GM23338 (cell line): ENCODE results near the gene TSC22D2. TPM values are rescaled to one million over a fixed set of nuclear protein-coding genes. Genes with fewer than 3 reads are reported as not detected.

ENCODE experiments used
- ATAC-seq: fragments of 200-7000 bp; cut with Tn5 transposase; 3 replicates; pipeline ENCODE4 v1.9.1; 2020
- DNase-seq: peaks from one replicate; pipeline ENCODE4 v3.0.0-alpha.2; 2015; ENCODE audit warnings: low spot score
- H2AFZ ChIP-seq: fragments of 200-600 bp; sonication (generic); 2 replicates; pipeline ENCODE4 v1.8.0; 2016; ENCODE audit warnings: antibody characterized with exemption, mild to moderate bottlenecking, moderate library complexity
- H3F3A ChIP-seq: fragments of 200-600 bp; sonication (generic); replicated peaks from 2 replicates; pipeline ENCODE4 v1.8.0; 2017; ENCODE audit warnings: antibody characterized with exemption, mixed run types, low read depth
- H3K27ac ChIP-seq: fragments of 200-600 bp; sonication (generic); 2 replicates; pipeline ENCODE4 v1.6.1; 2016; ENCODE audit warnings: low read depth
- H3K27me3 ChIP-seq: fragments of 200-600 bp; sonication (generic); 2 replicates; pipeline ENCODE4 v1.8.0; 2016; ENCODE audit warnings: mild to moderate bottlenecking, mixed run types, moderate library complexity; ENCODE audit not compliant: insufficient read depth
- H3K36me3 ChIP-seq: fragments of 200-600 bp; sonication (generic); 2 replicates; pipeline ENCODE4 v1.8.0; 2016; ENCODE audit warnings: mild to moderate bottlenecking; ENCODE audit not compliant: insufficient read depth
- H3K4me1 ChIP-seq: fragments of 200-600 bp; sonication (generic); 2 replicates; pipeline ENCODE4 v1.8.0; 2016; ENCODE audit warnings: mild to moderate bottlenecking, moderate library complexity; ENCODE audit not compliant: insufficient read depth
- H3K4me2 ChIP-seq: fragments of 200-600 bp; sonication (generic); 2 replicates; pipeline ENCODE4 v1.7.1; 2017; ENCODE audit warnings: mixed run types
- H3K4me3 ChIP-seq: fragments of 200-600 bp; sonication (generic); 2 replicates; pipeline ENCODE4 v1.6.1; 2016; ENCODE audit warnings: mixed run types
- H3K79me2 ChIP-seq: fragments of 200-600 bp; sonication (generic); replicated peaks from 2 replicates; pipeline ENCODE4 v1.8.0; 2017; ENCODE audit warnings: mild to moderate bottlenecking; ENCODE audit not compliant: insufficient read depth
- H3K9me2 ChIP-seq: fragments of 200-600 bp; sonication (generic); 2 replicates; pipeline ENCODE4 v1.8.0; 2017; ENCODE audit not compliant: insufficient read depth
- H4K20me1 ChIP-seq: fragments of 200-600 bp; sonication (generic); replicated peaks from 2 replicates; pipeline ENCODE4 v1.8.0; 2017; ENCODE audit warnings: mild to moderate bottlenecking; ENCODE audit not compliant: insufficient read depth
- H3K27ac Mint-ChIP-seq: 2 replicates; pipeline ENCODE4 v1.8.0; 2020; ENCODE audit warnings: inconsistent platforms, mild to moderate bottlenecking, moderate library complexity, mixed read lengths
- H3K27me3 Mint-ChIP-seq: 3 replicates; pipeline ENCODE4 v1.8.0; 2022; ENCODE audit warnings: low read depth, mild to moderate bottlenecking, moderate library complexity, mixed read lengths, inconsistent platforms; ENCODE audit not compliant: insufficient read depth, poor library complexity
- H3K36me3 Mint-ChIP-seq: 3 replicates; pipeline ENCODE4 v1.8.0; 2021; ENCODE audit warnings: low read depth, mild to moderate bottlenecking, inconsistent platforms, moderate library complexity, mixed read lengths
- H3K4me1 Mint-ChIP-seq: 3 replicates; pipeline ENCODE4 v1.8.0; 2020; ENCODE audit warnings: mild to moderate bottlenecking, inconsistent platforms, mixed read lengths
- H3K4me3 Mint-ChIP-seq: 3 replicates; pipeline ENCODE4 v1.8.0; 2021; ENCODE audit warnings: moderate library complexity, mild to moderate bottlenecking, inconsistent platforms, mixed read lengths
- H3K9me3 Mint-ChIP-seq: 3 replicates; pipeline ENCODE4 v1.8.0; 2020; ENCODE audit warnings: moderate library complexity, mild to moderate bottlenecking, inconsistent platforms, mixed read lengths
- EZH2phosphoT487 ChIP-seq: fragments of 200-600 bp; sonication (generic); IDR thresholded peaks from one replicate; pipeline ENCODE4 v1.8.1; 2018; ENCODE audit warnings: antibody characterized with exemption; ENCODE audit not compliant: unreplicated experiment
- JUNB ChIP-seq: IDR thresholded peaks from one replicate; pipeline ENCODE4 v1.6.1; 2016; ENCODE audit warnings: antibody characterized with exemption; ENCODE audit not compliant: unreplicated experiment
- NANOG ChIP-seq: IDR thresholded peaks from 2 replicates; pipeline ENCODE4 v1.6.1; 2016; ENCODE audit warnings: antibody characterized with exemption, borderline replicate concordance
- POLR2AphosphoS5 ChIP-seq: IDR thresholded peaks from 2 replicates; pipeline ENCODE4 v1.6.1; 2016; ENCODE audit warnings: antibody characterized with exemption, low read depth
- REST ChIP-seq: IDR thresholded peaks from one replicate; pipeline ENCODE4 v1.6.1; 2018; ENCODE audit warnings: antibody characterized with exemption; ENCODE audit not compliant: unreplicated experiment
- STAT1 ChIP-seq: IDR thresholded peaks from one replicate; pipeline ENCODE4 v1.6.1; 2016; ENCODE audit warnings: antibody characterized with exemption; ENCODE audit not compliant: unreplicated experiment
- ZNF114 ChIP-seq: fragments of 250-450 bp; sonication (Bioruptor Pico); IDR thresholded peaks from 2 replicates; pipeline ENCODE4 v1.5.0; 2020; ENCODE audit warnings: mild to moderate bottlenecking, moderate library complexity
- ZNF331 ChIP-seq: fragments of 250-450 bp; sonication (Bioruptor Pico); IDR thresholded peaks from 2 replicates; pipeline ENCODE4 v1.5.0; 2020; ENCODE audit warnings: low read depth, mild to moderate bottlenecking, moderate library complexity
- polyA plus RNA-seq: library from polyadenylated mRNA; unstranded; fragments of >200 nt; fragmentation: Nextera tagmentation; extraction: Ambion mirVana; gene quantifications from 2 replicates; pipeline ENCODE4 v1.2.1, GENCODE V29; 2016
- total RNA-seq: library from RNA; depleted of rRNA; stranded (reverse); fragments of >200 nt; shearing (Covaris generic); gene quantifications from 2 replicates; pipeline ENCODE4 v1.2.3, GENCODE V29; 2014
- TF ChIP-seq, protein P1 (sequence below): IDR thresholded peaks from 2 replicates; pipeline ENCODE4 v1.6.1; 2016; ENCODE audit warnings: antibody characterized with exemption
- TF ChIP-seq, protein P2 (sequence below), 2 experiments: fragments of 200-600 bp in 1 of 2; sonication (generic) in 1 of 2; conservative IDR thresholded peaks; 2 replicates each; pipeline versions ENCODE4 v1.5.1 to v1.6.1; 2016 to 2017; ENCODE audit warnings: antibody characterized with exemption in 2 of 2, low read depth in 2 of 2, mild to moderate bottlenecking in 2 of 2, moderate library complexity in 1 of 2

The TSC22D2 gene
- total and polyA plus RNA-seq, 2 experiments from 2014 or later, result 18.6 to 34.2 TPM

DNA sequence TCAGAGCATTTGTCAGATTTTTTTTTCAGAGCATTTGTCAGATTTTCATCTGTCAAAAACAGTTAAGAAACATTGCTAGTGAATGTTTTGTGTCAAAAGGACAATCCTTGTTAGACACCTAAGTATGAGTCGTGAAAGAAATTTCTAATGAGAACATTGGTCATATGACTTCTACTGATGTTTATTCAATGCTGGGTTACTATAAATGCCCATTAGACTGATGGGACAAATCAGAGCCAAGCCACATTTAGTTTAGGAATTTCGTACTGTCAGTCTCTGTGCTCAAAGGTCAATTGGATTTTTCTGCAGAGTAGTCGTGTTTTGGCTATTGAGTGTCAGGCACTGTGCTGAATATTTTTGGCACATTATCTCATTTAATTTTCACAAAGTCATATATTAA is 31.6 kb downstream of the TSC22D2 start (continued):
- TF ChIP-seq, protein P1, sequence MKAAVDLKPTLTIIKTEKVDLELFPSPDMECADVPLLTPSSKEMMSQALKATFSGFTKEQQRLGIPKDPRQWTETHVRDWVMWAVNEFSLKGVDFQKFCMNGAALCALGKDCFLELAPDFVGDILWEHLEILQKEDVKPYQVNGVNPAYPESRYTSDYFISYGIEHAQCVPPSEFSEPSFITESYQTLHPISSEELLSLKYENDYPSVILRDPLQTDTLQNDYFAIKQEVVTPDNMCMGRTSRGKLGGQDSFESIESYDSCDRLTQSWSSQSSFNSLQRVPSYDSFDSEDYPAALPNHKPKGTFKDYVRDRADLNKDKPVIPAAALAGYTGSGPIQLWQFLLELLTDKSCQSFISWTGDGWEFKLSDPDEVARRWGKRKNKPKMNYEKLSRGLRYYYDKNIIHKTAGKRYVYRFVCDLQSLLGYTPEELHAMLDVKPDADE, result no peak
- TF ChIP-seq REST (no peak), JUNB (no peak)

DNA sequence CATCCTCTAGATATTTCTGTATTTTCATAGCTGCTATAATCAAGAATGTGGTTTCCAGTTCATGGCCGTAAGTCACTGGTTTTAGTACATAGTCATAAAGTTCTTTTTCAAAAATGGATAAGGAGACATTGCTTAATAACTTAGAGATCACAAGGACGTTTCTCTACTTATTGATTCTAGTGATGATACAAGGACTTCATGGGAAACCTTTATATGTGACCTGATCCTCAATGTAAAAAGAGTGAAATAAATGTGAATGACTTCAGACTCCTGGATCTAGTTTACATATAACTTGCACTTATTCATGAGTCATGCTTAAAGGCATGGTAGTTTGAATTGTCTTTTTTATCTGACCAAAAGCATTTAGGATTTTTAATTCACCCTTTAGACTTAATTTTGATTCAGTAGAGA is 35.2 kb downstream of the TSC22D2 start:
- Mint-ChIP-seq H3K9me3 (no peaks in the 10 kb centered on the region), H3K4me3 (no peak overlapping the region), H3K27ac (0 out of 2 replicates have a peak overlapping the region, but pooled peaks have one; percentile 68), H3K36me3 (peaks cover 7% of the 10 kb centered on the region; the same call in 2 of the 3 replicates), H3K27me3 (no peaks in the 10 kb centered on the region), H3K4me1 (peaks cover 11% of the 10 kb centered on the region)
- H3K4me2 ChIP-seq, result no peak overlapping the region
- no peaks in the 10 kb centered on the region for H3K27me3 ChIP-seq
- H2AFZ ChIP-seq, result no peak overlapping the region
- H3K9me2 ChIP-seq, result no peaks in the 10 kb centered on the region
- H4K20me1 ChIP-seq, result no peaks in the 10 kb centered on the region; the same call in 1 of the 2 replicates
- H3K36me3 ChIP-seq, result no peaks in the 10 kb centered on the region
- H3K79me2 ChIP-seq, result peaks cover 31% of the 10 kb centered on the region
- H3K4me3 ChIP-seq, result no peak overlapping the region
- H3K27ac ChIP-seq, result no peak overlapping the region
- H3K4me1 ChIP-seq, result peaks cover 11% of the 10 kb centered on the region; the same call in 1 of the 2 replicates
- ATAC-seq (no peak), DNase-seq (no peak)
- no peak for TF ChIP-seq ZNF331
- TF ChIP-seq, protein P1, result no peak
- TF ChIP-seq NANOG, result no peak
- TF ChIP-seq STAT1, result no peak
- no peak for TF ChIP-seq REST
- TF ChIP-seq POLR2AphosphoS5, result no peak
- TF ChIP-seq, protein P2, sequence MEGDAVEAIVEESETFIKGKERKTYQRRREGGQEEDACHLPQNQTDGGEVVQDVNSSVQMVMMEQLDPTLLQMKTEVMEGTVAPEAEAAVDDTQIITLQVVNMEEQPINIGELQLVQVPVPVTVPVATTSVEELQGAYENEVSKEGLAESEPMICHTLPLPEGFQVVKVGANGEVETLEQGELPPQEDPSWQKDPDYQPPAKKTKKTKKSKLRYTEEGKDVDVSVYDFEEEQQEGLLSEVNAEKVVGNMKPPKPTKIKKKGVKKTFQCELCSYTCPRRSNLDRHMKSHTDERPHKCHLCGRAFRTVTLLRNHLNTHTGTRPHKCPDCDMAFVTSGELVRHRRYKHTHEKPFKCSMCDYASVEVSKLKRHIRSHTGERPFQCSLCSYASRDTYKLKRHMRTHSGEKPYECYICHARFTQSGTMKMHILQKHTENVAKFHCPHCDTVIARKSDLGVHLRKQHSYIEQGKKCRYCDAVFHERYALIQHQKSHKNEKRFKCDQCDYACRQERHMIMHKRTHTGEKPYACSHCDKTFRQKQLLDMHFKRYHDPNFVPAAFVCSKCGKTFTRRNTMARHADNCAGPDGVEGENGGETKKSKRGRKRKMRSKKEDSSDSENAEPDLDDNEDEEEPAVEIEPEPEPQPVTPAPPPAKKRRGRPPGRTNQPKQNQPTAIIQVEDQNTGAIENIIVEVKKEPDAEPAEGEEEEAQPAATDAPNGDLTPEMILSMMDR (conservative IDR thresholded peaks at IDR 0.05; ENCODE audit: low read depth in 2 of 2), result no peak
- TF ChIP-seq EZH2phosphoT487, result no peak
- TF ChIP-seq JUNB, result no peak
- no peak for TF ChIP-seq ZNF114 (CRISPR knock-in tag)
- no peaks in the 10 kb centered on the region for H3F3A ChIP-seq
